Measurements from ENCODE around the gene TLE3.

Gene TLE3

DNA sequence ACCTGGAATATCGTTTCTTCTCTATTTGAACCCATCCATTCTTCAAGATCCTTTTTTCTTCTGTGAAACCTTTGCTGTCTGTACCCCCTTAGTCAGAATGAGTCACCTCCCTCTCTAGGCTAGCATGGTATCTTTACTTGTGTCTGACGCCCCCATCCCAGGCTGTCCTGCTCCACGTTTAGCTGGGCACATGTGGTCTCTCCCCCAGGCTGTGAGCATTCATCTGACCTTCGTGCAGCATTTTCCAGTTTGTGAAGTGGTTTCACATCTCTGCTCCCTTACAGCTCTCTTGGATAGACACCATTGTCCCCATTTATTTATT is 14.3 kb upstream of the TLE3 start:
- H3K36me3 ChIP-seq (ENCODE audit: insufficient read depth), result no peaks in the 10 kb centered on the region
- H3K4me1 ChIP-seq (ENCODE audit: low read depth, poor library complexity, severe bottlenecking), result peaks cover 7% of the 10 kb centered on the region
- H2AFZ ChIP-seq (ENCODE audit: low read depth), result no peak overlapping the region
- H3K9ac ChIP-seq, result no peak overlapping the region
- no peak overlapping the region for H3K4me3 ChIP-seq (IDR thresholded peaks at IDR 0.05; ENCODE audit: insufficient read depth, low read depth, low read length)
- no peaks in the 10 kb centered on the region for H3K27me3 ChIP-seq (ENCODE audit: insufficient read depth, low read depth)
- H4K20me1 ChIP-seq (ENCODE audit: insufficient read depth), result no peaks in the 10 kb centered on the region
- TF ChIP-seq, protein P1, sequence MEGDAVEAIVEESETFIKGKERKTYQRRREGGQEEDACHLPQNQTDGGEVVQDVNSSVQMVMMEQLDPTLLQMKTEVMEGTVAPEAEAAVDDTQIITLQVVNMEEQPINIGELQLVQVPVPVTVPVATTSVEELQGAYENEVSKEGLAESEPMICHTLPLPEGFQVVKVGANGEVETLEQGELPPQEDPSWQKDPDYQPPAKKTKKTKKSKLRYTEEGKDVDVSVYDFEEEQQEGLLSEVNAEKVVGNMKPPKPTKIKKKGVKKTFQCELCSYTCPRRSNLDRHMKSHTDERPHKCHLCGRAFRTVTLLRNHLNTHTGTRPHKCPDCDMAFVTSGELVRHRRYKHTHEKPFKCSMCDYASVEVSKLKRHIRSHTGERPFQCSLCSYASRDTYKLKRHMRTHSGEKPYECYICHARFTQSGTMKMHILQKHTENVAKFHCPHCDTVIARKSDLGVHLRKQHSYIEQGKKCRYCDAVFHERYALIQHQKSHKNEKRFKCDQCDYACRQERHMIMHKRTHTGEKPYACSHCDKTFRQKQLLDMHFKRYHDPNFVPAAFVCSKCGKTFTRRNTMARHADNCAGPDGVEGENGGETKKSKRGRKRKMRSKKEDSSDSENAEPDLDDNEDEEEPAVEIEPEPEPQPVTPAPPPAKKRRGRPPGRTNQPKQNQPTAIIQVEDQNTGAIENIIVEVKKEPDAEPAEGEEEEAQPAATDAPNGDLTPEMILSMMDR (conservative IDR thresholded peaks at IDR 0.05; ENCODE audit: low read depth, low read length), result no peak
- H3K4me2 ChIP-seq, result 0 out of 2 replicates have a peak overlapping the region, but pooled peaks have one; percentile 8
- H3K27ac ChIP-seq, result no peak overlapping the region
- no peaks in the 10 kb centered on the region for H3K79me2 ChIP-seq (ENCODE audit: insufficient read depth, low read depth)

DNA sequence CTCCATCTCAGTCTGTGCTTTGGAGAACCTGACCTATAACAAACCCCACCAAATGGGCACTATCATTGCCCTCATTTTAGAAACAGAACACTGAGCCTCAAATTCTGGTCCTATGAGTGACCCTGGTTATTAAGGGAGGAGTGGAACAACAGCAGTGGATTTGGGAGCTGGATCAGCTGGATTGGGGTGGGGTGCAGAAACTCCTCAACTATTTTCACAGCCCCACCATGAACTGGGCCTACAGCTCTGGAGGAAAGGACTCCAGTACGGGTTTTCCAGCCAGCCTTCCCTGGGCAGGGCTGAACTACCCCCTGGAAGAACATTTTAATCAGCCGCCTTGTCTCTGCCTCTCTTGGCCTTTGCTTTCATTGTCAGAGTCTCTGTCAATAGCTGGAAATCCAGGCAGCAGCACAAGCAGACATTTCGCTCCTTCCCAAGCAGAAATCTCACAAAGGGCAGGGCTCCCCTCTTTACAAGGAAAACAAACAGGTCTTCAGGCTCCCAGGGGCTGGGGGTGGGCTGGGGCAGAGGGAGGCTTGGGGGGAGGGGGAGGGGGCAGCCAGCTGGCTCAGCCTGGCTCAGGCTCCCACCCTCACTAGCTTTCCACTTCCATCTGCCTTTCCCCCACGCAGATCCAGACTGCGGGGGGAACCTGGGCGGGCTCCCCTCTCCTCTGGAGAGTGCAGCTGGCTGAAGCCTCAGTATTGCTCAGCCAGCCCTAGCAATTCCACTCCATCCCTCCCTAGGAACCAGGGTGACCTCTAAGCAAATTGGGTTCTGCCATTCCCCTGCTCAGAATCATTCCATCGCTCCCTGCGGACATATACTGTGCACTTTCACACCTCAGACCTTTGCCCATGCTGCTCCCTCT is 13.7 kb upstream of the TLE3 start:
- Histone ChIP-seq H3K4me3 (IDR thresholded peaks at IDR 0.05; ENCODE audit: insufficient read depth, low read depth, low read length) (no peak overlapping the region), H3K9ac (no peak overlapping the region), H3K27ac (no peak overlapping the region), H2AFZ (ENCODE audit: low read depth) (no peak overlapping the region), H3K27me3 (ENCODE audit: insufficient read depth, low read depth) (no peaks in the 10 kb centered on the region), H3K4me1 (ENCODE audit: low read depth, poor library complexity, severe bottlenecking) (peaks cover 7% of the 10 kb centered on the region), H3K36me3 (ENCODE audit: insufficient read depth) (no peaks in the 10 kb centered on the region), H4K20me1 (ENCODE audit: insufficient read depth) (no peaks in the 10 kb centered on the region), H3K79me2 (ENCODE audit: insufficient read depth, low read depth) (no peaks in the 10 kb centered on the region), H3K4me2 (peak overlapping the region; percentile 8; the same call in 1 of the 2 replicates)
- TF ChIP-seq, protein P1 (conservative IDR thresholded peaks at IDR 0.05; ENCODE audit: low read depth, low read length), result no peak

DNA sequence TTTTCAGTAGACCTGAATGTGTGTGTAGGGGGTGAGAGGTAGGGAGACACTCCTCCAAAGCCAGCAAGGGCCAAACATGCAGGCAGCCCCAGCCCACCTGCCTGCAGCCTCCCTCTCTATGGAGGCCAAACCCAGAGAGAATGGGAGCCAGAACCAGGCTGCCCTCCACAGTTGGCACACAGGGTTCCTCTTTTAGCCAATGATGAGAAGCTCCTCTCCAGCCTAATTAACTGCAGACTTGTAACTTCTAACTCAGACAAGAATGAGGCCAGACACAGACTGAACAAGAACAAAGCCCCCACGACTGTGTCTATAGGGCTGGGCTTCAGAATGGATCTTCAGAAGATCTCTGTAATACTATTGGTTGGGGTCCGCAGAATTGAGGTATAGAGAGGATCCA is 12.3 kb upstream of the TLE3 start:
- Histone ChIP-seq H3K36me3 (ENCODE audit: insufficient read depth) (no peaks in the 10 kb centered on the region), H3K4me3 (IDR thresholded peaks at IDR 0.05; ENCODE audit: insufficient read depth, low read depth, low read length) (no peak overlapping the region), H3K27ac (no peak overlapping the region), H3K4me1 (ENCODE audit: low read depth, poor library complexity, severe bottlenecking) (peaks cover 7% of the 10 kb centered on the region), H3K27me3 (ENCODE audit: insufficient read depth, low read depth) (no peaks in the 10 kb centered on the region), H3K79me2 (ENCODE audit: insufficient read depth, low read depth) (no peaks in the 10 kb centered on the region), H3K4me2 (no peak overlapping the region), H2AFZ (ENCODE audit: low read depth) (no peak overlapping the region), H3K9ac (no peak overlapping the region), H4K20me1 (ENCODE audit: insufficient read depth) (no peaks in the 10 kb centered on the region)
- TF ChIP-seq, protein P1 (conservative IDR thresholded peaks at IDR 0.05; ENCODE audit: low read depth, low read length), result no peak

DNA sequence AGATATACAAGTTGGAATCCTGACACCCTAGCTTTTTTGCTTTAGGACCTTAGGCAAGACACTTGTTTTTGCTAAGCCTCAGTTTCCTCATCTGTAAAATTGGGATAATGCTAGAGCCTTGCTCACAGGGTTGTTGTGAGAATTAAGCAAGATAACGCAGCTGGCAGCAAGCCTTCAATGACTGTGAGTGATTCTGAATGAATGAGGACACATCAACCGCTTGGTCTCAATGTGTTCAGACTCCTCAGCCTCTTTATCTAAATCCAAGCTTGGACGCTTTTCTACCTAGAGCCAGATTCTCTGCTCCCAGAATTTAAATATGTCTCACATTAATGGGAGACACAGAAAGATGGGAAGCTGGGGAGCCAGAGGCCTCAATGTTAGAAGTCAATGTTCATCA is 11.8 kb upstream of the TLE3 start:
- Histone ChIP-seq H3K4me2 (no peak overlapping the region), H3K4me3 (IDR thresholded peaks at IDR 0.05; ENCODE audit: insufficient read depth, low read depth, low read length) (no peak overlapping the region), H3K9ac (no peak overlapping the region), H3K27me3 (ENCODE audit: insufficient read depth, low read depth) (no peaks in the 10 kb centered on the region), H3K4me1 (ENCODE audit: low read depth, poor library complexity, severe bottlenecking) (peaks cover 7% of the 10 kb centered on the region), H3K36me3 (ENCODE audit: insufficient read depth) (no peaks in the 10 kb centered on the region), H3K79me2 (ENCODE audit: insufficient read depth, low read depth) (no peaks in the 10 kb centered on the region), H3K27ac (no peak overlapping the region), H2AFZ (ENCODE audit: low read depth) (no peak overlapping the region), H4K20me1 (ENCODE audit: insufficient read depth) (no peaks in the 10 kb centered on the region)
- TF ChIP-seq, protein P1 (conservative IDR thresholded peaks at IDR 0.05; ENCODE audit: low read depth, low read length), result no peak
